Thoracic aorta (tissue), 2 donors: ENCODE results near the gene CHKA. TPM values are rescaled to one million over a fixed set of nuclear protein-coding genes. Genes with fewer than 3 reads are reported as not detected.

Experiments
- ATAC-seq: fragments of 150-250 bp; one replicate; pipeline ENCODE4 v1.8.0; 2017; ENCODE audit warnings: low read depth; ENCODE audit not compliant: insufficient number of reproducible peaks, low FRiP score
- DNase-seq: peaks from one replicate; pipeline ENCODE4 v3.0.0-alpha.2; 2020; ENCODE audit warnings: low spot score
- H3K27ac ChIP-seq, 2 donors: fragments of 200-600 bp; sonication (generic); 1 replicate in 1 of 2; 2 replicates in 1 of 2; pipeline ENCODE4 v1.5.1; 2016; ENCODE audit warnings: mild to moderate bottlenecking in 2 of 2, moderate library complexity in 2 of 2
- H3K27me3 ChIP-seq: fragments of 200-600 bp; sonication (generic); replicated peaks from 2 replicates; pipeline ENCODE4 v1.6.0; 2016; ENCODE audit warnings: mild to moderate bottlenecking; ENCODE audit not compliant: insufficient read depth
- H3K36me3 ChIP-seq: fragments of 200-600 bp; sonication (generic); one replicate; pipeline ENCODE4 v1.5.1; 2016
- H3K4me1 ChIP-seq, 2 donors: fragments of 200-600 bp; sonication (generic); 1 replicate in 1 of 2; 2 replicates in 1 of 2; pipeline versions ENCODE4 v1.5.1 to v1.6.0; 2016; ENCODE audit warnings: low read depth in 2 of 2, mild to moderate bottlenecking in 1 of 2; ENCODE audit not compliant: control insufficient read depth in 1 of 2
- H3K4me3 ChIP-seq: fragments of 200-600 bp; sonication (generic); 2 replicates; pipeline ENCODE4 v1.5.1; 2016; ENCODE audit warnings: mild to moderate bottlenecking
- H3K9me3 ChIP-seq: fragments of 200-600 bp; sonication (generic); 2 replicates; pipeline ENCODE4 v1.5.1; 2016
- CTCF ChIP-seq: fragments of 200-600 bp; sonication (generic); IDR thresholded peaks from one replicate; pipeline ENCODE4 v1.5.1; 2019; ENCODE audit warnings: antibody characterized with exemption
- total RNA-seq, 2 donors: library from RNA; depleted of rRNA; stranded (reverse); fragments of >200 nt; gene quantifications; one replicate each; pipeline versions ENCODE4 v1.1.0 to v1.2.3, GENCODE V29; 2016

CHKA gene
- total RNA-seq, 2 donors from 2014 or later, result 12.5 to 22.2 TPM

DNA sequence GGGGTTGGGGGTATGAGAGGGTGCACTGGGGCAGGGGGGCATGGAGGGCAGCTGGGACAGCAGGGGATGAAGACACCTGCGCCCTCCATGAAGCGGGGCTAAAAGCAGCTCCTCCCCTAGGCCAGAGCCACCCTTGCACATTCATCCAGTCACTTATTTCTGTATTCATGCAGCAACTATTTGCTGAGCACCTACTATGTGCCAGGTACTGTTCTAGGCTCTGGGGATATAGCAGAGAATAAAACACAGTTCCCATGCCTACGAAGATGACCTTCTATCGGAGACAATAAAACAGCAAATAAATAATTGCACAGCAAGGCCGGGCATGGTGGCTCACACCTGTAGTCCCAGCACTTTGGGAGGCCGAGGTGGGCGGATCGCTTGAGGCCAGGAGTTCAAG, 105.7 kb downstream of the CHKA start:
- Histone ChIP-seq H3K4me3 (no peak overlapping the region), H3K27me3 (no peaks in the 10 kb centered on the region), H3K9me3 (no peaks in the 10 kb centered on the region), H3K27ac (no peak overlapping the region), H3K36me3 (no peaks in the 10 kb centered on the region), H3K4me1 (peaks cover 0 to 13% of the 10 kb centered on the region in 2 donors)
- DNase-seq (no peak), ATAC-seq (no peak)
- TF ChIP-seq CTCF, result no peak

DNA sequence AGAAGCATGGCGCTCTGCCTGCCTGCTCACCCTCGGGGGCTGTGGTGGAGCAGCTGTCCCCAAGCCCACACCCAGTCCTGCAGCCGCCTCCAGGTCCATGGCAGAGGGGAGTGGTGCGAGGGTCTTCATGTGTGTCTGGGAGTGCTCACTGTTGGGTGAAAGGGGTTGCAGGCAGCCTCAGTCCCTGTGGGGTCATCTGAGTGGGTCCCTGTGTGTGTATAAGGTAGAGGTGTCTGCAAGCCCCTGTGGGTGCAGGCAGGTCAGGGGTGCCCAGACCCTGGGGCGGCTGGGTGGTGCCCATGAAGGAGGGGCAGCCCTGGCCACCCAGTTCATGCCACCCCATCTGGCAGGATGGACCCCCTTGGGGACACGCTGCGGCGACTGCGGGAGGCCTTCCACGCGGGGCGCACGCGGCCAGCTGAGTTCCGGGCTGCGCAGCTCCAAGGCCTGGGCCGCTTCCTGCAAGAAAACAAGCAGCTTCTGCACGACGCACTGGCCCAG, 106.2 kb downstream of the CHKA start:
- H3K4me3 ChIP-seq, result no peak overlapping the region
- no peaks in the 10 kb centered on the region for H3K9me3 ChIP-seq
- DNase-seq, result no peak
- ATAC-seq, result no peak
- no peaks in the 10 kb centered on the region for H3K36me3 ChIP-seq
- no peak overlapping the region for H3K27ac ChIP-seq
- no peaks in the 10 kb centered on the region for H3K27me3 ChIP-seq
- no peak for TF ChIP-seq CTCF
- H3K4me1 ChIP-seq, result peaks cover 0 to 18% of the 10 kb centered on the region in 2 donors

DNA sequence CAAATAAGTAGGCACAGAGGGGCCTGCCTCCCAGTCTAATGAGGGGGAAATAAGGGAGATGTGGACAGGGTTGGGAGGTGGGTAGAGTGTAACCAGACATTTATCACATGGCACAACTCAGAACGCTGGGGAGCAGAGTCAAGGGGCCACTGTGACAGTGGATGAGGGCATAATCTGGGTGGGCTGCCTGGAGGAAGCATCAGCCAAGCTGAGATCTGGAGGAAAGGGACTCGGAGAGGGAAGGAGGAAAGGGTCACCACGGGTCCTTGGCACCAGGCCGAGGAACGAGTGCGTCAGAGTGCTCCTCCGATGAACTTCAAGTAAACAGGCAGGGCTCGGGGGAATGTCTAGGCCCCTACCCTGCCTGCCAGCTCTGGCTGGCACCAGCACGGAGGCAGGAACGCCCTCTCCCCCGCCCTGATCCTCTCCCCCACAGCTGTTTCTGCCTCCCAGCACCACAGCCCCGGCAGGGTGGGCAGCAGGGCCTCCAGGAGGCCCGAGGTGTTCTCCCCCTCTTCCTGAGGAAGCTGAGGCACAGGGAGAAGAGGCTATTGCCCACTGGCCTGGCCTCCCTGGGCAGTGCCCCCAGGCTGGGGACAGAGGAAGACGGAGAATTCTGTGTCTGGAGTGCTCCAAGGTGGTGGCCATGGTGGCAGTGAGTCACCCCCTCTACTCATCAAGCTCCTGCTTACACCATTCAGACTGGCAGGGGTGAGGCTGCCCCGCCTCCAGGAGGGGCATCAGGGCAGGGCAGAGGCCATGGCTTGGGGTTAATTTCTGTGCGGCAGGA, 106.8 kb downstream of the CHKA start:
- Histone ChIP-seq H3K4me1 (peaks cover 6 to 24% of the 10 kb centered on the region in 2 donors), H3K4me3 (no peak overlapping the region), H3K27me3 (no peaks in the 10 kb centered on the region), H3K27ac (peak overlapping the region; percentile 11 to 56), H3K36me3 (no peaks in the 10 kb centered on the region), H3K9me3 (no peaks in the 10 kb centered on the region)
- DNase-seq, result no peak
- ATAC-seq, result no peak
- no peak for TF ChIP-seq CTCF

DNA sequence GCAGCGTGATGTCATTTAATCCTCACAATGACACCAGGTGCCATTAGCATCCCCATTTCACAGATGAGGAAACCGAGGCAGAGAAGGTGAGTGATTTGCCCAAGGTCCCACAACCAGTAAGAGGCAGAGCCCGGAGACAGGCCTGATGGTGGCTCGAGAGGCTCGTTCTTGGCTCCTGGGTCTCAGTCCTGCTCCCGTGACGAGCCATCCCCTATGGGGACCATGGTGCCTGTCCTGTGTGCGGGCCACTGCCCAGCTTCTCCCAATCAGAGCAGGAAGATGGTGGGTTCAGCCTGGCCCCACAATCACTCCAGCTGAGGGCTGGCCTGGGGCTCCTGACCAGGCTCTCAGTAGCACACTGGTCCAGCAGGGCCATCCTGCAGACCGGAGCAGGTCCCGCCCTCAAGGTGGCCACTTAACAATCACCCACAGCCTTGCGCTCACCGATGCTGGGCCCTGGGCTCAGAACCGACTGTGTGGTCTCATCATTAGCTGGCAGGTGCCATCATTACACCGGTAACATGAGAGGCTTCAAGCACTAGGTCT, 107.5 kb downstream of the CHKA start:
- no peaks in the 10 kb centered on the region for H3K9me3 ChIP-seq
- peaks cover 9 to 27% of the 10 kb centered on the region in 2 donors for H3K4me1 ChIP-seq
- DNase-seq, result no peak
- no peak overlapping the region for H3K4me3 ChIP-seq
- no peaks in the 10 kb centered on the region for H3K36me3 ChIP-seq
- no peak for TF ChIP-seq CTCF
- peak overlapping the region in 1 of 2 donors; percentile 11 for H3K27ac ChIP-seq
- H3K27me3 ChIP-seq, result no peaks in the 10 kb centered on the region
- ATAC-seq, result no peak

GRCh38 chr11:68012843-68013610, 108.2 kb downstream of the CHKA start:
- Histone ChIP-seq H3K36me3 (no peaks in the 10 kb centered on the region), H3K4me3 (no peak overlapping the region), H3K27me3 (no peaks in the 10 kb centered on the region), H3K27ac (peak overlapping the region; percentile 11 to 12), H3K4me1 (peaks cover 9 to 27% of the 10 kb centered on the region in 2 donors), H3K9me3 (no peaks in the 10 kb centered on the region)
- ATAC-seq (no peak), DNase-seq (no peak)
- TF ChIP-seq CTCF, result no peak
